ENCODE measurements around the gene FMNL2. TPM values are rescaled to one million over a fixed set of nuclear protein-coding genes. Genes with fewer than 3 reads are reported as not detected.

FMNL2 gene
- total RNA-seq, 1 experiment from 2014 or later: 46.5 TPM

DNA sequence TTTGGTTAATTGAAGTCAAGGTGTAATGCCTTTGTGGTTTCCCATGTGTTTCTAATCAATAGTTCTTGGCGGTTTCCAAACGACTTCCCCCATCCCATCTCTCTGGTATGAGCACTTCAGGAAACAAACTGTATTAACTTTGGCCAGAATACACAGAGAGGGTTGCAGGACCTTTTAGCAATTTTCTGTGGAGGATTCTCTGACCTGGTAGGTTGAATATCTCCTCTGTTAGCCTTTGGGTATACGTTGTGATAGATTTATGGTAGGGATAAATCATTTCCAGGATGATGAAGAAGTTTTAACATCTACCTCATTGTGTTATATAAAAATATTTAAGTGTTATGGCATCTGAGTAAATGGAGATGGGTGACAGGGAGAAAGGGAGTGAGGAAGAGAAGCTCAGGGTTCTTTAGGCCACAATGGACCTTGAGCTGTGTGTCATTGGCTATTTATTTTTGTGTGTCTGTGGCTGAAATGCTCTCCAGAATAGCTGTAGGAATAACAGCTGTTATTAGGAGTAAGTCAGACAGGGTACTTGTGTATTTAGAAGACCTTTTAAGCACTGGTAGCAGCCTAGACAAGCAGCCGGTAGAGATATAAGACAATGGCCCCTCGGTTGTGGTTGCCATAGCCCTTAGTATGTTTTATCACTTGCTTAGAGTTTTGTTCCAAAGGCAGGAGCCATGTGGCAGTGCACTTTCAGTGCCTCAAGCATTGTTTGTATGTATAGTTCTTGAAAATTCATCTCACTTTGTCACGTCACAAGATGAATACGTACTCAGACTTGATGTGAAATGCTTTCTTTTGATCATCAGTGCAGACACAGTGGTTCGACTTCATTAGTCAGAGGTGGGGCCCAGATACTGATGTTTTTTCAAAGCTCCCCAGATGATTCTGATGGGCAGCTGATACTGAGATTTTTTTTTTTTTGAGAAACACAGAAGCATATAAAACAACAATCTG is 91.1 kb downstream of the FMNL2 start:
- no peaks in the 10 kb centered on the region for H3K9me3 Mint-ChIP-seq (ENCODE audit: low read depth, unreplicated experiment)
- BruUV-seq (replicated peaks): no TSS peak
- CTCF ChIA-PET: interaction anchor here (0.6 to 1.3 kb wide), 4 partner anchors 11 to 432 kb away, joined by 3 to 4 read pairs (median 4); no protein-coding TSS in a partner anchor
- intact Hi-C loops (cut with micrococcal nuclease; ENCODE audit: unreplicated experiment): no loop called here
- H3K36me3 Mint-ChIP-seq (ENCODE audit: insufficient read depth, unreplicated experiment): no peaks in the 10 kb centered on the region
- H3K27me3 Mint-ChIP-seq (ENCODE audit: unreplicated experiment): no peaks in the 10 kb centered on the region
- no peak for TF ChIP-seq CTCF (IDR thresholded peaks at IDR 0.05; ENCODE audit: unreplicated experiment)
- peak; percentile 24 for DNase-seq
- H3K4me3 Mint-ChIP-seq (ENCODE audit: low read depth, unreplicated experiment): no peak overlapping the region
- H3K4me1 Mint-ChIP-seq (ENCODE audit: low read depth, unreplicated experiment): peaks cover 37% of the 10 kb centered on the region
- peak overlapping the region; percentile 48 for H3K27ac Mint-ChIP-seq (ENCODE audit: unreplicated experiment)

DNA sequence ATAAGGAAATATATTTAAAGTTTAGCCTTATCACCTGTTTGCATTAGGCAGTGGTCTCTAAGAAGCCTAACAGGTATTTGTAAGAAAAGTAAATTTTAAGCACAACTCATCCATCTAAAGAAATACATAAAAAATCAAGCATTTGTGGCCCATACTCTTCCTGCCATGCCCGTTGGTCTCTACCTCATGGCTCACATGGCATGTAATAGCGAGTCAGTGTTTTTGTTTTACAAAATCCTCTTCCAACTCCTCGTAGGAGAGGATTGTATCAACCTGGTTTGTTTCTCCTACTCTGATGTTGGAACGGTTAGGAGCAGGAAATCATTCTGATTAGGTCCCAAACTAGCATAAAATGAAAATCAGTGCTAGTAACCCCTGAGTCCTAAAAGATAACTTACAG is 91.8 kb downstream of the FMNL2 start:
- CTCF ChIA-PET: interaction anchor here (1.1 to 1.3 kb wide), 2 partner anchors 10 to 29 kb away, joined by 3 to 4 read pairs; no protein-coding TSS in a partner anchor
- H3K4me3 Mint-ChIP-seq (ENCODE audit: low read depth, unreplicated experiment): no peak overlapping the region
- H3K9me3 Mint-ChIP-seq (ENCODE audit: low read depth, unreplicated experiment): no peaks in the 10 kb centered on the region
- peaks cover 30% of the 10 kb centered on the region for H3K4me1 Mint-ChIP-seq (ENCODE audit: low read depth, unreplicated experiment)
- no peak for TF ChIP-seq CTCF (IDR thresholded peaks at IDR 0.05; ENCODE audit: unreplicated experiment)
- no peaks in the 10 kb centered on the region for H3K27me3 Mint-ChIP-seq (ENCODE audit: unreplicated experiment)
- BruUV-seq (replicated peaks): no TSS peak
- no peak for DNase-seq
- H3K27ac Mint-ChIP-seq (ENCODE audit: unreplicated experiment): no peak overlapping the region
- intact Hi-C loops (cut with micrococcal nuclease; ENCODE audit: unreplicated experiment): no loop called here
- H3K36me3 Mint-ChIP-seq (ENCODE audit: insufficient read depth, unreplicated experiment): no peaks in the 10 kb centered on the region

DNA sequence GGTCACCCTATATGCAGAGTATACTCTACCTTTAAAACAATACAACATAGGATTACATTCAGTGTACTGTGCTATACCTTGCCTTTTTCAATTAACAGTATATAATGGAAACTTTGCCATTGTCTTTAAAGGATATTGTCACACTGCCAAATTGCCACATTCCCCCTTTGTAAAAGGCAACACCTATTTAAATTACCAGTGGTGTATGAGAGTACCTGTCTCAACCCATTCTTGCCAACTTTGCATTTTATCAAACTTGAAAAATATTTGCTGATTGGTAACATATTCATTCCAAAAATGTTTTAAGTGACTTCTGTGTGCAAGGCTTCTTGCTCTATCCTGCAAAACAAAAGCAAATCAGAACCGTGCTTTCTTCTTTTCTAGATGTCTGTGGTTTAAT is 92.9 kb downstream of the FMNL2 start:
- intact Hi-C loops (cut with micrococcal nuclease; ENCODE audit: unreplicated experiment): no loop called here
- Mint-ChIP-seq H3K9me3 (ENCODE audit: low read depth, unreplicated experiment) (no peaks in the 10 kb centered on the region), H3K27me3 (ENCODE audit: unreplicated experiment) (no peaks in the 10 kb centered on the region), H3K36me3 (ENCODE audit: insufficient read depth, unreplicated experiment) (no peaks in the 10 kb centered on the region), H3K4me3 (ENCODE audit: low read depth, unreplicated experiment) (no peak overlapping the region), H3K27ac (ENCODE audit: unreplicated experiment) (no peak overlapping the region), H3K4me1 (ENCODE audit: low read depth, unreplicated experiment) (peaks cover 39% of the 10 kb centered on the region)
- CTCF ChIA-PET: interaction anchor here (1.2 kb wide), 1 partner anchor 18 kb away, joined by 9 read pairs; no protein-coding TSS in a partner anchor
- BruUV-seq (replicated peaks): no TSS peak
- no peak for TF ChIP-seq CTCF (IDR thresholded peaks at IDR 0.05; ENCODE audit: unreplicated experiment)
- DNase-seq: no peak

DNA sequence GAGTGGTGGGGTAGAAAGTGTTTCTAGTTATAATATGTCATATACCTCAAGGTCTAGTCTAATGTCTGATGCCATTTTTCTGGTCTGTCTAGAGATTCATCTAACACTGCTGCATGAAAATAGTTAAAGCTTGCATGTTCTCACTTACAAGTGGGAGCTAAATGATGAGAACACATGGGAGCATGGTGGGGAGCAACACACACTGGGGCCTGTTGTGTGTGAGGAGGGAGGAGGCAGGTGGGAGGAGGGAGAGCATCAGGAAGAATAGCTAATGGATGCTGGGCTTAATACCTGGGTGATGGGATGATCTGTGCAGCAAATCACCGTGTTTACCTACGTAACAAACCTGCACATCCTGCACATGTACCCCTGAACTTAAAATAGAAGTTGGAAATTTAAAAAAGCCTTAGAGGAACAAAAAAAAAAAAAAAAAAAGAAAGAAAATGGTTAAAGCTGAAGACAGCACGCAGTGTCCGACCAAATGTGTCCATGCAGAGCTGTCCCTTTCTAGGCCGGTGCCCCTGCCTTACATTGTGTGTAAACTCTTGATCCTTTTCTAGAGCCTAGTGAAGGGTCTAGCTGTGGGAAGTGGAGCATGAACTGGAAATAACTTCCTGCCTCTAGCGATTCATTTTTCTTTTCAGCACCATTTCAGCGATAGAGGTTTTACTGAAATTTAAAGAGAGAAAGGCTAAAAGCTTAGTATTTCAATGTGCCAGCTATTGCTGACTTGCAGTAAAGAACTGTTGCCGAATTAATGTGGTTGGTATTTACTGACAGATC is 94.0 kb downstream of the FMNL2 start:
- intact Hi-C loops (cut with micrococcal nuclease; ENCODE audit: unreplicated experiment): no loop called here
- Mint-ChIP-seq H3K27me3 (ENCODE audit: unreplicated experiment) (no peaks in the 10 kb centered on the region), H3K9me3 (ENCODE audit: low read depth, unreplicated experiment) (no peaks in the 10 kb centered on the region), H3K4me1 (ENCODE audit: low read depth, unreplicated experiment) (peaks cover 39% of the 10 kb centered on the region), H3K27ac (ENCODE audit: unreplicated experiment) (no peak overlapping the region), H3K4me3 (ENCODE audit: low read depth, unreplicated experiment) (no peak overlapping the region), H3K36me3 (ENCODE audit: insufficient read depth, unreplicated experiment) (no peaks in the 10 kb centered on the region)
- TF ChIP-seq CTCF (IDR thresholded peaks at IDR 0.05; ENCODE audit: unreplicated experiment): no peak
- CTCF ChIA-PET: interaction anchor here (0.7 to 1.2 kb wide), 4 partner anchors 8 to 285 kb away, joined by 3 to 9 read pairs (median 4); no protein-coding TSS in a partner anchor
- no TSS peak for BruUV-seq (replicated peaks)
- DNase-seq: no peak

Measured in Calu3 (cell line).